Middle frontal gyrus (tissue), 1 donor: ENCODE data around the gene ABCE1.
"Not testable (repeated sequence)": the region's sequence is repeated elsewhere in the genome, so short reads cannot be mapped to it uniquely, and the experiment has no call there.

ENCODE experiments used
- DNase-seq: peaks from one replicate; pipeline ENCODE4 v3.0.0-alpha.2; 2015; ENCODE audit warnings: low spot score; ENCODE audit errors: extremely low spot score

Gene ABCE1

DNA sequence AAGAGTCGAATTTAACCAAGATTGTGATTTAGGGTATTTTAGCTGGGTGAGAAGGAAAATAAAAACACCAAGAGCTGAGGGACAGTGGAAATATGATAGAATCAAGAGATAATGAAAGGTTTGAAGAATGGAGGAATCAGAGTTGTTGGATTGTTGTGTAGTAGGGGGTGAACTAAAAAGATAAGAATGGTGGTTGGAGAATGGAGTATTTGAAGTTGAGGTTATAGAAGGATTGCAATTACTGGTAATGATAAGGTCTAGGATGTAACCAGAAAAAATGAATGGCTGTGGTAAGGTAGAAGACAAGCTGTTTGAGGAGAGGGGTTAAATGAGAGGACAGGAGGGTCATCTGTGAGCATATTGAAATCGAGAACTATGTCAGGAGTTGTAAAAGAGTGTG lies 4.5 kb downstream of the ABCE1 start:
- no peak for DNase-seq

DNA sequence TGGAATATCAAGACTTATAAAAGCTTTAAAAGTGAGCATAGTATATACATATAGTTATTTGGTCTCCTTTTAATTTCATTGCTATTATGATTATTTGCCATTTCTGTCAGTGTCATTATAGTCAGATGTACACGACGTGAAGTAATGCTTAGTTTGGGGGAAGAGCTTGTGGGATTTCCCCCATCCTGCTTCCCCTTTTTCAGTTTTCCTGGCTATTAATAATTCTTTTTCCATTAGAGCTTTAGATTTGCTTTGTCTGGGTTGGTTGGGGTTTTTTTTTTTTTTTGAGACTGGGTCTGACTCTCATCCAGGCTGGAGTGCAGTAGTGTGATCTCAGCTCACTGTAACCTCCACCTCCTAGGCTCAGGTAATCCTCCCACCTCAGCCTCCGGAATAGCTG lies 5.4 kb downstream of the ABCE1 start:
- DNase-seq: no peak

- no peak for DNase-seq
Observed at GRCh38 chr4:145107126-145107525, 9.0 kb downstream of the ABCE1 start.

GRCh38 chr4:145108128-145108527 lies 10.0 kb downstream of the ABCE1 start:
- DNase-seq: no peak

GRCh38 chr4:145125396-145125795 lies 27.3 kb downstream of the ABCE1 start:
- DNase-seq: no peak

DNA sequence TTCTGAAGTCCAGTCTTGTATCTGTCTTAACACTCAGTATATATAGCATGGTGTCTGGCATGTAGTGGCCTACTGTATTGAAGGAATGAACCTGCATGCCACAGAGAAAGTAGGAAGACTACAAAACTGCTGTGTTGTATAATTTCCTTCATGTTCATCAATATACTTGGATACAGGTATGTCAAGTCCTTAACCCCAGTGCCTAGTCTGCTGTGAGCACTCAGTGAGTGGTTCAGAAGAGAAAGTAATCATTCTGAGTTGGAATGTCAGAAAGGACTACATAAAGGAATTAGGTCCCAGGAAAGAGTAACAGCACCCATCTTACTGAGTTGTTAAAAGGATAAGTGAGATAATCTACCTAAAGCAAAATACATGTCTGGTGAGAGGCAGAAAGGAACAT lies 32.0 kb downstream of the ABCE1 start:
- no peak for DNase-seq

GRCh38 chr4:145130788-145131399 lies 32.8 kb downstream of the ABCE1 start:
- no peak for DNase-seq

DNA sequence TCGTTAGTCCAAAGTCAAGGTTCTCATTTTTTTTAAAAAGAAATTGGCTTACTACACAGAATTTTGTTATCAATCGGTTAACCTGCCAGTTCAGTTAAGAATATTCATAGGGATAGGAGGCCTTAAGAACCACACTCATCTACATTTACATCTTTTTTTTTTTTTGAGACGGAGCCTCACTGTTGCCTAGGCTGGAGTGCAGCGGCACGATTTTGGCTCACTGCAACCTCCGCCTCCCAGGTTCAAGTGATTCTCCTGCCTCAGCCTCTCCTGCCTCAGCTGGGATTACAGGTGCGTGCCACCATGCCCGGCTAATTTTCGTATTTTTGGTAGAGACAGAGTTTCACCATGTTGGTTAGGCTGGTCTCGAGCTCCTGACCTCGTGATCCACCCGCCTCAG lies 33.7 kb downstream of the ABCE1 start:
- no peak for DNase-seq

DNA sequence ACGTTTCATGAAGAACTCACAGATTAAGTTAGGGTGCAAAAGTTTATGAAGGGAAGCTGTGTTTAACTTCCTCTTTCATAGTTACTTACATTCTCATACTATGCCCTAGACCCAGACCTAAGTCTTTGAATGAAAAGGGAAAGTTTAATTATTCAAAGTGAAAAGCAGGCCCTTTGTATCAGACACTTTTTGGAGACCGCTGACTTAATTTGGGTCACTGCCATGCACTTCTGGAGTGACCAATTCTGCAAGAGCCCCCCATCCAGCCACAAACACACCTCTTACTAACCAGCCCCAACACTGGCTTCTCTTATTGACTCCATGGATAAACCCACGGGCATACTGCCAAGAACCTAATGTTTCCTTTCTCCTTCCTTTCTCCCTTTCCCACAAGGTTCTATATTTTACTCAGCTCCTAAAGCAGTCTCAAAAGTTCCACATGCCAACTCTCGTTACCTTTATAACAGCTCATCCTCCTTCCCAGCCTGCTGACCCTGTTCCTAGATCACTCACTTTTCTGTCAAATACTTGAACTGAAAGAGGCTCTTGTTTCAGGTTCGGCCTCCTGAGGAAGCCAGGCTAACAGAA lies 34.5 kb downstream of the ABCE1 start:
- no peak for DNase-seq

DNA sequence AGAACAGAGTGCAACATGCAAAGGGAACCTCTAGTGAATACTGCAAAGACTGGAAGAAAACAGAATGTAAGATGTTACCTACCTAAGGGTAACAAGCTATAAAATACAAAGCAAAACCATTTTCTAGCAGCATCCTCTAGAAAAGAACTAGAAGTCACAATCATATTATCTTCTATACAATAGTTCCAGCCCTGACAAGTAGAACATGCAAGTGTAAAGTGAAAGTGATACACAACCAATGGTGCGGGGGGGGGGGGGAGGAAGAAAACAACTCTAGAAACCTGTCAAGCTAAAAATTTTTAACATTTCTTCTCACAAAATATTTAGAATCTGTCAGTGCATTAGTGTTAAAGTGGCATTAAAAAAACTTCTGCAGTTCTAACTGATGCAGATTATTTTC lies 38.1 kb downstream of the ABCE1 start:
- not testable (repeated sequence) for DNase-seq

DNA sequence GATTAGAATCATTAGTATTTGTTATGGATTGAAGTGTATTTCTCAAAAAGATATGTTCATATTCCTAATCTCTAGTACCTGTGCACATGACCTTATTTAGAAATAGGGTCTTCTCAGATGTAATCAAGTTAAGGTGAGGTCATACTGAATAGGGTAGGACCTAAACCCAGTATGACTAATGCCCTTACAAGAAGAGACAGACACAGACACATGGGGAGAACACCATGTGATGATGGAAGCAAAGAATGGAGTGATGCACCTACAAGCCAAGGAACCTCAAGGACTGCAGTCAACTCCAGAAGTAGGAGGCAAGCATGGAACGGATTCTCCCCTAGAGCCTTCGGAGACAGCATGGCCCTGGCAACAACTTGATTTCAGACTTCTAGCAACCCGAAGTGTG lies 50.9 kb downstream of the ABCE1 start:
- DNase-seq: no peak

- DNase-seq: no peak
Observed at GRCh38 chr4:145153181-145153903, 55.2 kb downstream of the ABCE1 start.

DNA sequence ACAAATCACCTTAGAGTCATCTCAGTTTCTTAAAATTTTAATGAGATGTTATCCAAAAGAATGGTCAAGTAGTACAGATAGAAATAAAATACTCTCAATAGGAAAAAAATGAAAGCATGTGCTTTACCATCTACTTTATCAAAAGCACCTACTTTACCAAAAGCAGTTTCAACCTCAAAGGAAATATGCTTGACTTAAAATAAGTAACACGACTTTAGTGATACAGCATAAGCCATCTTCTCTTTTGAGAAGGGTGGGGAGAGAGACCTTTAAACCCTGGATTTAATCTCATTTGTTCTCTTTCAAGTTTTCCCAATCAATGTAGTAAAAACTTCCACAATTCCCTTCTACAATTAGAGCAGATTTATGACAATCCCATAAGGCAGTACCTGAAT lies 55.8 kb downstream of the ABCE1 start:
- DNase-seq: no peak

DNA sequence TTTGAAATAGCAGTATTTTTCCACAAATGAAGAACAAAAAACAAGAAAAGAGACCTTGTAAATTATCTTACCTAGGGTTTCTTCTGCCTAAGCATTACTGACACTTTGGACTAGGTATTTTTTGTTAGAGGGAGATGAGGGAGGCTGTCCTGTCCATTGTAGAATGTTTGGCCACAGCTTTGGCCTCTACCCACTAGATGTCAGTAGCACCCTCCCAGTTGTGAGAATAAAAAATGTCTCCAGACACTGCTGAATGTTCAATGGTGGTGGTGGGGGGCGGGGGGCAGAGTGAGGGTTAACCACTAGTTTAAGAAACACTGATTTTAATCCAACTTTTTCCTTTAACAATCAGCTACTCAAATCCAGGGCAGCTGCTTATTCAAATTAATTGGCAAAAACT lies 56.5 kb downstream of the ABCE1 start:
- DNase-seq: no peak

GRCh38 chr4:145155268-145155870 lies 57.3 kb downstream of the ABCE1 start:
- DNase-seq: no peak

DNA sequence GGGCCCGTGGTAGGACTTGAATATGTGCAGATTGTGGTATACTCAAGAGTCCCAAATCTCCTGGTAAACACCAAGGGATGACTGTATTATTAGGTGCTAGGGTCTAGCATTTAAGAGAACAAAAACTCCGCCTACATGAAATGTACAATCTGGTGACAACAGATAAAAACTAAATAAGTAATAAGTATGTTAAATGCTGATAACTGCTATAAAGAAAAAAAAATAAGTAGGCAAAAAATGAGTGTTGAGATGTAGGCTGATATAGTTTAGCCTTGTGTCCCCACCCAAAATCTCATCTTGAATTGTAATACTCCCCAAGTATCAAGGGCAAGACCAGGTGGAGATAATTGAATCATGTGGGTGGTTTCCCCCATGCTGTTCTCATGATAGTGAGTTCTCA lies 58.9 kb downstream of the ABCE1 start:
- no peak for DNase-seq

GRCh38 chr4:145161549-145161948 lies 63.4 kb downstream of the ABCE1 start:
- no peak for DNase-seq

DNA sequence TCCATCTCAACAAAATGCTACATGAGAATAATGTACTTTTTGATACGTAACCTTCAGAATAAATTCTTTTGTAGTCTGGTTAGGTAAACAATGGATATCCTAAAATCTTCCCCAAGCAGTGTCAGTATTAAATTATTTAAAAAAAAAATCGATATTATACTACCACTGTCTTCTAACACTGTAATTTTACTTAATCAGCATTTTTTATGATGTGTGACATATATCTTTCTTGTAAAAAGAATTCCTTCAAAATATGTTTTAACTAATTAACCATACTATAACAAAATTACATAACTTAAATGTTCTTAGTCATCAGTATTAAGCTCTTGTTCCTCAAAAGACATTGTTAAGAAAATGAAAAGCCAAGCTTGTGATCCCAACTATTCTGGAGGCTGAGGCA lies 69.8 kb downstream of the ABCE1 start:
- no peak for DNase-seq

DNA sequence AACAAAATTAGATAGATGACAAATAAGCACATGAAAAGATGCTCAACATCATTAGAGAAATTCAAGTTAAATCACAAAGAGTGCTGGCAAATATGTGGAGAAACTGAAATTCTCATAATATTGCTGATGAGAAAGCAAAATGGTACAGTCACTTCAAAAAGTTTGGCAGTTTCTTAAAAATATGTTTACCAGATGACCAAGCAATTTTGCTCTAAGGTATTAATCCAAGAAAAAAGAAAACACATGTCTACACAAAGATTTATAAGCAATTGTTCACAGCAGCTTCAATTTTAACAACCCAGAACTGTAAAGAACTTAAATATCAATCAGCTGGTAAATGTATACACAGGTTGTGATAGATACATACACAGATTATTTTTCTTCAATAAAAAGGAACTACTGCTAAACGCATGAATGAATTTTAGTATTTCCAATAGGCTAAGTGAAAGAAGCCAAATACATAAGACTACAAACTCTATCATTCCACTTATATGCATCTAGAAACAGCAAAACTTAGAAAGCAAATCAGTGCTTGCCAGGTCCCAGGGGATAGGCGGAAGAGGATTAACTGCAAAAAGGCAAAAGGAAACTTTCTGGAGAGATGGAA lies 70.6 kb downstream of the ABCE1 start:
- no peak for DNase-seq

DNA sequence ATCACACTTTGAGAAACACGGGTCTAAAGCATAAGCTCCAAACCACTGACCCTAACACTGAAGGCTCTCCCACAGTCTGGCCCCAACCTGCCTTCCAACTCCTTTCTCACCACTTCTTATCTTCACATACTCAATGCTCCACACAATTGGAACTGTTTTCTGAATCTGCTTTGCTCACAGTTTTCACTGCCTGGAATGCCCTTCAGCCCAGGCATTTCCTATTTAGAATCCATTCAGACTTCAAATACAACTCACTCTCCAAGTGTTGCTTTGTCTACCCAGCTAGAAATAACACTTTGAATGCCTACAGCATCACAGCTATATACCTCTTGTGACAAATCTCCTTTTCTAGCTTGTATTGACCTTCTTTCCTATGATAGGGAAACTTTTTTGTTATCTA lies 72.1 kb downstream of the ABCE1 start:
- no peak for DNase-seq

GRCh38 chr4:145171911-145172310 lies 73.8 kb downstream of the ABCE1 start:
- DNase-seq: no peak
